Endodermal cell (in vitro differentiated cells): ENCODE results near the gene CCDC177. TPM values are rescaled to one million over a fixed set of nuclear protein-coding genes. Genes with fewer than 3 reads are reported as not detected.

ENCODE experiments used
- DNase-seq: peaks from one replicate; pipeline ENCODE4 v3.0.0-alpha.2; 2017
- H3K27ac ChIP-seq: 2 replicates; pipeline ENCODE4 v1.5.1; 2013; ENCODE audit warnings: mild to moderate bottlenecking, low read depth, low read length, moderate library complexity
- H3K27me3 ChIP-seq: 2 replicates; pipeline ENCODE4 v1.6.1; 2013; ENCODE audit warnings: mild to moderate bottlenecking, low read length, moderate library complexity; ENCODE audit not compliant: insufficient read depth, control insufficient read depth, poor library complexity, severe bottlenecking
- H3K36me3 ChIP-seq: 2 replicates; pipeline ENCODE4 v1.7.0; 2013; ENCODE audit warnings: mild to moderate bottlenecking, low read length, moderate library complexity; ENCODE audit not compliant: control insufficient read depth, insufficient read depth
- H3K4me1 ChIP-seq: one replicate; pipeline ENCODE4 v1.7.0; 2013; ENCODE audit warnings: low read length; ENCODE audit not compliant: control insufficient read depth, insufficient read depth
- H3K4me3 ChIP-seq: 2 replicates; pipeline ENCODE4 v1.5.1; 2013; ENCODE audit warnings: mild to moderate bottlenecking, low read length, moderate library complexity
- H3K9ac ChIP-seq: 2 replicates; pipeline ENCODE4 v1.6.1; 2013; ENCODE audit warnings: mild to moderate bottlenecking, low read length, moderate library complexity; ENCODE audit not compliant: poor library complexity, severe bottlenecking; ENCODE audit errors: extremely low read depth
- H3K9me3 ChIP-seq: 2 replicates; pipeline ENCODE4 v1.6.1; 2013; ENCODE audit warnings: mild to moderate bottlenecking, low read length, moderate library complexity; ENCODE audit not compliant: control insufficient read depth
- H3K27ac Mint-ChIP-seq: 2 replicates; pipeline ENCODE4 v1.8.0; 2020; ENCODE audit warnings: mixed read lengths
- H3K27me3 Mint-ChIP-seq: 2 replicates; pipeline ENCODE4 v1.8.0; 2021; ENCODE audit warnings: mild to moderate bottlenecking, mixed read lengths; ENCODE audit not compliant: insufficient read depth
- H3K36me3 Mint-ChIP-seq: 2 replicates; pipeline ENCODE4 v1.8.0; 2020; ENCODE audit warnings: low read depth, mixed read lengths
- H3K4me1 Mint-ChIP-seq: 2 replicates; pipeline ENCODE4 v1.8.0; 2020; ENCODE audit warnings: mixed read lengths
- H3K4me3 Mint-ChIP-seq: 2 replicates; pipeline ENCODE4 v1.8.0; 2020; ENCODE audit warnings: mild to moderate bottlenecking, moderate library complexity, mixed read lengths
- H3K9me3 Mint-ChIP-seq: 2 replicates; pipeline ENCODE4 v1.8.0; 2020; ENCODE audit warnings: mild to moderate bottlenecking, mixed read lengths
- CTCF ChIP-seq: fragments of 200-600 bp; sonication (generic); conservative IDR thresholded peaks from 2 replicates; pipeline ENCODE4 v1.5.0; 2021; ENCODE audit warnings: antibody characterized with exemption, mild to moderate bottlenecking
- WGBS, 2 experiments: methylation state at CpG; one replicate each; pipeline versions ENCODE4 v1.1.5 to v1.1.7; 2013; ENCODE audit warnings: missing lambda C conversion rate in 2 of 2, mixed read lengths in 1 of 2; ENCODE audit not compliant: insufficient coverage in 1 of 2, insufficient read length in 1 of 2; 5-methylcytosine and 5-hydroxymethylcytosine counted together
- total RNA-seq, 2 donors: library from RNA; stranded (reverse); fragmentation: NEBNext Ultra II Directional in 1 of 2; extraction: Animal tissue kit (Norgen Biotek cat#: 25700) in 1 of 2; gene quantifications; 2 replicates in 1 of 2; 3 replicates in 1 of 2; pipeline ENCODE4 v1.2.1, GENCODE V29; 2021

Gene CCDC177
- total RNA-seq, 2 donors from 2014 or later = 4.0 to 5.8 TPM

- H3K27ac Mint-ChIP-seq = no peak overlapping the region
- no peak for TF ChIP-seq CTCF
- H3K4me1 Mint-ChIP-seq = peaks cover 11% of the 10 kb centered on the region
- Histone ChIP-seq H3K4me1 (peaks cover 3% of the 10 kb centered on the region), H3K9ac (no peak overlapping the region), H3K9me3 (peaks cover 4% of the 10 kb centered on the region), H3K27ac (no peak overlapping the region), H3K27me3 (no peaks in the 10 kb centered on the region), H3K36me3 (no peaks in the 10 kb centered on the region), H3K4me3 (no peak overlapping the region)
- H3K36me3 Mint-ChIP-seq = no peaks in the 10 kb centered on the region
- no peaks in the 10 kb centered on the region for H3K27me3 Mint-ChIP-seq
- DNase-seq = no peak
- 86 to 100% methylated on average over 1 of the region's 1 CpG for WGBS, 2 experiments
- H3K9me3 Mint-ChIP-seq = no peaks in the 10 kb centered on the region
- H3K4me3 Mint-ChIP-seq = no peak overlapping the region
These were observed 7.5 kb upstream of the CCDC177 start for GRCh38 chr14:69582212-69582611.

GRCh38 chr14:69581316-69581935, 6.8 kb upstream of the CCDC177 start:
- H3K27ac Mint-ChIP-seq = no peak overlapping the region
- H3K4me1 Mint-ChIP-seq = peaks cover 11% of the 10 kb centered on the region
- H3K27me3 Mint-ChIP-seq = peaks cover 5% of the 10 kb centered on the region
- Histone ChIP-seq H3K9ac (no peak overlapping the region), H3K36me3 (no peaks in the 10 kb centered on the region), H3K4me1 (peaks cover 3% of the 10 kb centered on the region), H3K27me3 (no peaks in the 10 kb centered on the region), H3K4me3 (no peak overlapping the region), H3K9me3 (peaks cover 12% of the 10 kb centered on the region), H3K27ac (no peak overlapping the region)
- TF ChIP-seq CTCF = no peak
- 94 to 96% methylated on average over 4 to 7 of the region's 7 CpGs for WGBS, 2 experiments
- H3K36me3 Mint-ChIP-seq = no peaks in the 10 kb centered on the region
- no peak for DNase-seq
- peaks cover 5% of the 10 kb centered on the region for H3K9me3 Mint-ChIP-seq
- H3K4me3 Mint-ChIP-seq = no peak overlapping the region

GRCh38 chr14:69580009-69580577, 5.4 kb upstream of the CCDC177 start:
- no peak overlapping the region for H3K9ac ChIP-seq
- Mint-ChIP-seq H3K9me3 (peaks cover 9% of the 10 kb centered on the region), H3K27ac (no peak overlapping the region), H3K4me3 (no peak overlapping the region), H3K27me3 (peaks cover 14% of the 10 kb centered on the region), H3K36me3 (no peaks in the 10 kb centered on the region), H3K4me1 (peaks cover 11% of the 10 kb centered on the region)
- WGBS, 2 experiments = 44% methylated on average over 7 of the region's 7 CpGs
- H3K9me3 ChIP-seq = peaks cover 16% of the 10 kb centered on the region
- peak; percentile 91 for DNase-seq
- no peaks in the 10 kb centered on the region for H3K36me3 ChIP-seq
- H3K27me3 ChIP-seq = no peaks in the 10 kb centered on the region
- H3K4me1 ChIP-seq = peaks cover 3% of the 10 kb centered on the region
- H3K4me3 ChIP-seq = no peak overlapping the region
- peak; percentile 85 for TF ChIP-seq CTCF
- no peak overlapping the region for H3K27ac ChIP-seq
